Endothelial cell of umbilical vein (primary cell): ENCODE measurements around the gene TRNT1. TPM values are rescaled to one million over a fixed set of nuclear protein-coding genes. Genes with fewer than 3 reads are reported as not detected.

Experiments
- BruUV-seq: library from RNA; stranded (reverse); fragments of 400-500 nt; replicated peaks from 2 replicates; lab custom pipeline; 2021; lab: Mats Ljungman, UMichigan
- CTCF ChIA-PET: fragments of 300-600, 350-600 bp; sonication (Branson Sonifier 250); formaldehyde crosslinking; loops from one replicate; lab custom pipeline; 2021; ENCODE audit warnings: antibody characterized with exemption, inconsistent platforms; lab: Charles Lee
- POLR2A ChIA-PET: fragments of 300-600, 350-600 bp; sonication (Branson Sonifier 250); formaldehyde crosslinking; loops from one replicate; lab custom pipeline; 2021; ENCODE audit warnings: antibody characterized with exemption, inconsistent platforms; lab: Charles Lee
- DNase-seq: peaks from one replicate; pipeline ENCODE4 v3.0.0-alpha.2; 2011; ENCODE audit warnings: low read depth, low spot score
- FAIRE-seq: peaks from 2 replicates; lab custom pipeline; 2011; peaks lifted over from hg19 to GRCh38; lab: Jason Lieb, UNC
- H2AFZ ChIP-seq: 2 replicates; pipeline ENCODE4 v1.6.0; 2012; ENCODE audit warnings: low read depth, low read length, control low read depth, inconsistent platforms
- H3K27ac ChIP-seq: 2 replicates; pipeline ENCODE4 v1.5.1; 2011; ENCODE audit warnings: low read depth, mild to moderate bottlenecking, control low read depth, low read length, moderate library complexity; ENCODE audit not compliant: insufficient read depth
- H3K27me3 ChIP-seq, 2 experiments: 2 replicates each; pipeline versions ENCODE4 v1.6.0 to v1.6.1; 2011; ENCODE audit warnings: low read length in 2 of 2, mixed read lengths in 1 of 2; ENCODE audit not compliant: control insufficient read depth in 2 of 2, insufficient read depth in 2 of 2
- H3K36me3 ChIP-seq, 2 experiments: 2 replicates in 1 of 2; 3 replicates in 1 of 2; pipeline ENCODE4 v1.5.1; 2011; ENCODE audit warnings: low read length in 2 of 2, mild to moderate bottlenecking in 1 of 2, moderate library complexity in 1 of 2; ENCODE audit not compliant: control insufficient read depth in 2 of 2, insufficient read depth in 2 of 2; ENCODE audit errors: extremely low read depth in 1 of 2
- H3K4me1 ChIP-seq: 3 replicates; pipeline ENCODE4 v1.5.1; 2011; ENCODE audit warnings: mild to moderate bottlenecking, low read length; ENCODE audit not compliant: control insufficient read depth, insufficient read depth; ENCODE audit errors: extremely low read depth
- H3K4me2 ChIP-seq: 2 replicates; pipeline ENCODE4 v1.6.1; 2011; ENCODE audit warnings: low read length, control low read depth, mixed read lengths; ENCODE audit not compliant: insufficient read depth
- H3K4me3 ChIP-seq, 3 experiments: fragments of 200-600 bp in 1 of 3; sonication (generic), shearing (Covaris generic) in 1 of 3; replicated peaks in 1 of 3; 2 replicates each; pipeline ENCODE4 v1.5.1; 2011 to 2016; ENCODE audit warnings: control low read depth in 3 of 3, low read length in 3 of 3, mild to moderate bottlenecking in 2 of 3, inconsistent platforms in 1 of 3, low read depth in 1 of 3, moderate library complexity in 1 of 3; ENCODE audit not compliant: insufficient read depth in 1 of 3
- H3K79me2 ChIP-seq: 2 replicates; pipeline ENCODE4 v1.6.0; 2012; ENCODE audit warnings: low read length, inconsistent platforms; ENCODE audit not compliant: control insufficient read depth, insufficient read depth
- H3K9ac ChIP-seq: replicated peaks from 2 replicates; pipeline ENCODE3; 2011; ENCODE audit warnings: low read length, control low read depth; ENCODE audit not compliant: insufficient read depth; ENCODE audit errors: extremely low read depth
- H3K9me1 ChIP-seq: replicated peaks from 3 replicates; pipeline ENCODE4 v1.6.0; 2011; ENCODE audit warnings: mild to moderate bottlenecking, low read length; ENCODE audit not compliant: control insufficient read depth, insufficient read depth; ENCODE audit errors: extremely low read depth
- H3K9me3 ChIP-seq: replicated peaks from 2 replicates; pipeline ENCODE4 v1.5.1; 2012; ENCODE audit warnings: low read length, inconsistent platforms; ENCODE audit not compliant: control insufficient read depth, insufficient read depth
- H4K20me1 ChIP-seq: replicated peaks from 2 replicates; pipeline ENCODE3; 2011; ENCODE audit warnings: mild to moderate bottlenecking, low read length; ENCODE audit not compliant: control insufficient read depth, insufficient read depth; ENCODE audit errors: extremely low read depth
- CTCF ChIP-seq, 2 donors: IDR thresholded peaks; 1 replicate in 1 of 2; 2 replicates in 1 of 2; pipeline ENCODE4 v1.5.1; 2011; ENCODE audit warnings: low read length in 2 of 2, mild to moderate bottlenecking in 2 of 2, moderate library complexity in 2 of 2, control low read depth in 1 of 2, inconsistent platforms in 1 of 2, low read depth in 1 of 2; ENCODE audit not compliant: insufficient read depth in 1 of 2; ENCODE audit errors: extremely low read depth in 1 of 2
- GATA2 ChIP-seq: IDR thresholded peaks from 2 replicates; pipeline ENCODE4 v1.7.0; 2011; ENCODE audit warnings: low read depth, mild to moderate bottlenecking, moderate library complexity, mixed read lengths, low read length; ENCODE audit not compliant: insufficient read length, insufficient read depth
- JUN ChIP-seq: IDR thresholded peaks from 2 replicates; pipeline ENCODE4 v1.6.1; 2011; ENCODE audit warnings: borderline replicate concordance, low read depth; ENCODE audit not compliant: insufficient read length, insufficient read depth
- MAX ChIP-seq: IDR thresholded peaks from 2 replicates; pipeline ENCODE4 v1.6.1; 2011; ENCODE audit not compliant: insufficient read depth, insufficient read length
- MYC ChIP-seq: IDR thresholded peaks from one replicate; pipeline ENCODE4 v1.6.1; 2011; ENCODE audit warnings: mild to moderate bottlenecking, low read depth, low read length
- POLR2A ChIP-seq: IDR thresholded peaks from 2 replicates; pipeline ENCODE4 v1.6.1; 2012; ENCODE audit warnings: low read depth, mild to moderate bottlenecking, control low read depth, low read length
- POLR2AphosphoS5 ChIP-seq: IDR thresholded peaks from 2 replicates; pipeline ENCODE4 v1.6.1; 2012; ENCODE audit warnings: low read depth, mild to moderate bottlenecking, control low read depth, low read length, moderate library complexity; ENCODE audit not compliant: insufficient read depth
- dilution Hi-C: fragments of 300-500 bp; cut with MboI; formaldehyde crosslinking; loops from one replicate; pipeline ENCODE4 v1.15.0; 2019; ENCODE audit warnings: low sequenced_read_pairs; ENCODE audit not compliant: extremely low pct_ligation_motif_present
- intact Hi-C: fragments of 100-400 bp; cut with micrococcal nuclease; formaldehyde crosslinking; loops from one replicate; pipeline ENCODE4 v1.10.0; 2022
- polyA plus RNA-seq, 4 experiments: library from polyadenylated mRNA; depleted of rRNA in 3 of 4; stranded (reverse) in 3 of 4; unstranded in 1 of 4; fragments of >200 nt; gene quantifications; 2 replicates each; pipeline versions ENCODE4 v1.2.1 to v1.2.3, GENCODE V29; 2011 to 2012; ENCODE audit warnings: missing spikeins in 1 of 4
- total RNA-seq: library from RNA; stranded (reverse); gene quantifications from 2 replicates; pipeline ENCODE4 v1.2.3, GENCODE V29; 2021

Gene TRNT1
- total and polyA plus RNA-seq, 2 donors (not counting 3 experiments of a cell fraction or from before 2014, with no cell fraction given), result 4.6 to 21.3 TPM

- no peaks in the 10 kb centered on the region for H3K9me1 ChIP-seq
- intact Hi-C loops, result no loop called here
- H3K4me2 ChIP-seq, result no peak overlapping the region
- H4K20me1 ChIP-seq, result no peaks in the 10 kb centered on the region
- TF ChIP-seq MYC (no peak), POLR2AphosphoS5 (no peak), JUN (no peak), GATA2 (no peak), POLR2A (no peak)
- H3K4me3 ChIP-seq, result no peak overlapping the region
- ChIA-PET CTCF (no interaction called here), POLR2A (no interaction called here)
- H3K79me2 ChIP-seq, result no peaks in the 10 kb centered on the region
- H3K27me3 ChIP-seq, result no peaks in the 10 kb centered on the region
- no TSS peak for BruUV-seq
- H3K27ac ChIP-seq, result no peak overlapping the region
- no peaks in the 10 kb centered on the region for H3K36me3 ChIP-seq
- no peaks in the 10 kb centered on the region for H3K4me1 ChIP-seq
- no peak overlapping the region for H3K9ac ChIP-seq
- DNase-seq (no peak), FAIRE-seq (no peak)
- no peaks in the 10 kb centered on the region for H3K9me3 ChIP-seq
- H2AFZ ChIP-seq, result no peak overlapping the region
- dilution Hi-C loops, result no loop called here
Measured at GRCh38 chr3:3082234-3082924, 44.4 kb upstream of the TRNT1 start.

GRCh38 chr3:3084890-3085289 is 41.9 kb upstream of the TRNT1 start:
- CTCF ChIA-PET, result no interaction called here
- Histone ChIP-seq H3K36me3 (no peaks in the 10 kb centered on the region), H3K4me3 (no peak overlapping the region), H3K9me3 (no peaks in the 10 kb centered on the region), H3K9ac (no peak overlapping the region), H2AFZ (no peak overlapping the region), H3K9me1 (no peaks in the 10 kb centered on the region), H3K27me3 (no peaks in the 10 kb centered on the region), H3K4me2 (no peak overlapping the region), H3K27ac (no peak overlapping the region), H4K20me1 (no peaks in the 10 kb centered on the region), H3K79me2 (no peaks in the 10 kb centered on the region), H3K4me1 (no peaks in the 10 kb centered on the region)
- FAIRE-seq (no peak), DNase-seq (no peak)
- no peak for TF ChIP-seq CTCF (IDR thresholded peaks at IDR 0.05; ENCODE audit: extremely low read depth in 1 of 2, insufficient read depth in 1 of 2, low read depth in 1 of 2, low read length in 2 of 2)
- no peak for TF ChIP-seq POLR2AphosphoS5
- no peak for TF ChIP-seq GATA2
- TF ChIP-seq MAX, result no peak
- no TSS peak for BruUV-seq
- intact Hi-C loops, result no loop called here
- dilution Hi-C loops, result no loop called here
- POLR2A ChIA-PET, result no interaction called here
